Right renal pelvis (tissue), 4 donors: ENCODE measurements around the gene FUT6. TPM values are rescaled to one million over a fixed set of nuclear protein-coding genes. Genes with fewer than 3 reads are reported as not detected.
"Not testable (repeated sequence)": the region's sequence is repeated elsewhere in the genome, so short reads cannot be mapped to it uniquely, and the experiment has no call there.

ENCODE experiments used
- DNase-seq, 4 donors: peaks; one replicate each; pipeline ENCODE4 v3.0.0-alpha.2; 2013; ENCODE audit warnings: low read depth in 4 of 4, low spot score in 3 of 4, missing footprints in 1 of 4
- polyA plus RNA-seq, 4 donors: library from polyadenylated mRNA; unstranded; fragments of 120-200 nt; gene quantifications; one replicate each; pipeline ENCODE4 v1.2.1, GENCODE V29; 2013; ENCODE audit not compliant: insufficient read length in 4 of 4

The FUT6 gene
- 10 to 100 TPM in 3 of 4 donors, 1 to 10 TPM in 1; 6.9 to 14.2 (median 10.8) TPM for polyA plus RNA-seq

DNA sequence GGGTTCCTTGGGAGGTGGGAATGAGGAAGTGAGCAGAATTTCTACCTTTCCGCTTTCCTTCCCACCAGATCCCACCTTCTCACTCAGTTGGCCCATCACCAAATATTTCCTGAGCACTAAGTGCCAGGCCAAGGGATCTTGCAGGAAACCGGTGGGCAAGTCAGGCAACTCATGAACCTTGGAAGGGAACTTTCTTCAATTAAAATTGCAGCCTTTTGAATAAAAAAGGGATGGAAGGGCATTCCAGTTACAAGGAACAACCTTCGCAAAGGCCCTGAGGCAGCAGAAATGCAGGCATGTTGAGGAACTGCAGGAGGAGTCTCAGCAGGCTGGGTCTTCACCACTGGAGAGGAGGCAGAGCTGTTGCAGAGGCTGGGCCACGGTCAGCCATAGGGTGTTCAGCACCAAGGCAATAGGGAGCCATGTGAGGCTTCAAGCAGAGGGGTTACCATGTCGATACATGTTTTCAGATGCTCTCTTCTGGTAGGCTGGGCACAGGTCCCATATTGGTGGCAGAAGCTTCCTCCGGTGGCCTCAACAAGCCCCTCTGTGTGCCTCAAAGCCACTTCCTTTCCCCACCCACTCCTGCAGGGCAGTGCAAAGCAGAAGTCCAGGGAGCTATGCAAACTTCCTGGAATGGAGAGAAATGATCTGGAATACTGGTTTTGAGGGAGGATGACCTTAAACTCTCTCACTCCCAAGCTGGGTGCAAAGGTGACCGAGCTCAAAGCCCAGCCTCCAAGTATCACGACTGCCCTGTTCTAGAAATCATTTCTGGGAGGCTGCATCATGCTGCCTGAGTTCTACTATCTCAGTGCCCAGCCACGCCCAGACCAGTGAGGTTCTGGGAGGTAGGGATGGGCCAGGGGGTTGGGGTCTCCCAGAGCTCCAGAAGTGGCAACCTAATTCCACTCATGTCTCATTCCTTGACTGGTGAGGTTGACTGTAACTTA is at the start of gene FUT6:
TSS of gene FUT6 (minus strand) at position 638 of the 953 bp plus-strand sequence. CDS start 7,135 bp downstream, outside the sequence.
- DNase-seq: no peak

DNA sequence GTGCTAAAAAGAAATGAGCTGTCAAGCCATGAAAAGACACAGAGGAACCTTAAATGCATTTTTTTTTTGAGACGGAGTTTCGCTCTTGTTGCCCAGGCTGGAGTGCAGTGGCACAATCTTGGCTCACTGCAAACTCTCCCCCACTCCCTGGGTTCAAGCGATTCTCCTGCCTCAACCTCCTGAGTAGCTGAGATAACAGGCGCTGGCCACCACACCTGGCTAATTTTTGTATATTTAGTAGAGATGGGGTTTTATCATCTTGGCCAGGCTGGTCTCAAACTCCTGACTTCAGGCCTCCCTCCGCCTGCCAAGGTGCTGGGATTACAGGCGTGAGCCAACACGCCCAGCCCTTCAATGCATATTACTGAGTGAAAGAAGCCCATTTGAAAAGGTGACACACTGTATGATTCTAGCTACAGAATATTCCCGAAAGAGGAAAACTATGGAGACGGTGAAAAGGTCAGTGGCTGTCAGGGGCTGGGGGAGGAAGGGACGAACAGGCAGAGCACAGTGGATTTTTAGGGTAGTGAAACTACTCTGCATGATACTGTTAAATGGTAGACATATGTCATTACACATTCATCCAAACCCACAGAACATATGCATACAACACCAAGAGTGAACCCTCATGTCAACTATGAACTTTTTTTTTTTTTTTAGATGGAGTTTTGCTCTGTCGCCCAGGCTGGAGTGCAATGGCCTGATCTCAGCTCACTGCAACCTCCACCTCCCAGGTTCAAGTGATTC is 44.7 kb upstream of the FUT6 start:
- not testable (repeated sequence) for DNase-seq

DNA sequence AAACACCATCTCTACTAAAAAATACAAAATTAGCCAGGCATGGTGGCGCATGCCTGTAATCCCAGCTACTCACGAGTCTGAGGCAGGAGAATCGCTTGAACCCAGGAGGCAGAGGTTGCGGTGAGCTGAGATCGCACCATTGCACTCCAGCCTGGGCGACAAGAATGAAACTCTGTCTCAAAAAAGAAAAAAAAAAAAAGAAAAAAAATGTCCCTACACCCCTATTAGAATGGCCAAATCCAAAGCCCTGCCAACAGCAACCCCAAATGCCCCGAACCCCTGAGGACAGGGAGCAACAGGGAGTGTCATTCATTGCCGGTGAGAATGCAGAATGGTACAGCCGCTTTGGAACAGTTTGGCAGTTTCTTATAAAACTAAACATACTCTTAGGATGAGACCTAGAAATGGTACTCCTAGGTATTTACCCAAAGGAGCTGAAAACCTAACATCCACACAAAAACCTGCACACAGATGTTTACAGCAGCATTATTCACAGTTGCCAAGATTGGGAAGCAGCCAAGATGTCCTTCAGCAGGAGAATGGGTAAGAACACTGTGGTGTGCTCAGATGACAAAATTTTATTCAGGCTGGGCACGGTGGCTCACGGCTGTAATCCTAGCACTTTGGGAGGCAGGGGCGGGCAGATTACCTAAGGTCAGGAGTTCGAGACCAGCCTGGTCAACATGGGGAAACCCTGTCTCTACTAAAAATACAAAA is 43.8 kb upstream of the FUT6 start:
- not testable (repeated sequence) for DNase-seq

GRCh38 chr19:5882421-5882968 is 43.0 kb upstream of the FUT6 start:
- DNase-seq: no peak

DNA sequence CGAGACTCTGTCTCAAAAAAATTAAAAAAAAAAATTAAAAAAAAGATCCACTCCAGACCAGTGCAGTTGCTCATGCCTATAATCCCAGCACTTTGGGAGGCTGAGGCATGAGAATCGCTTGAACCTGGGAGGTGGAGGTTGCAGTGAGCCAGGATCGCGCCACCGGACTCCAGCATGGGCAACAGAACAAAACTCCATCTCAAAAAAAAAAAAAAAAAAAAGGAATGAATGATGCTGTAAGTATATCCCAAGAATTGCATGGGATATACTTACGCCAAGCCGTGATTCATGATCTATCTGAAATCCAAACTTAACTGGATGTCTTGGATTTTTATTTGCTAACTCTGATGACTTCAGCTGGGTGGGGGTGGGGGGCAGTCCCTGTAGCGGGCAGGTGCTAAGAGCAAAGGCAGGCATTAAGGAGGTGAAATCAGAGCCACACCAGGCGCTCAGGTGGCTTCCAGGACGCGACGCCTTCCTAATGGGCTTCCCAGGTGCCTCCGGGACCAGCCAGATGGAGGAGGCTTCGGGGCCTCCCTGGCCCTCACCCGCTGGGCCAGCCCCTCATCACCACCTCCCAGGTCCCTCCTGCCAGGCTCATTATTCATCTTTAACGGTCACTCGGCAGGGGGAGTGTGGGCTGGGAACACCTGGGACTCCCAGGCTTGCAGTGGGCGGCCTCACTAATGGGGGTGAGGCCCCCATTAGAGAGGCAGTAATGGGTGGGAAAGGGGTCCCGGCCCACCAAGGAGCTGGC is 42.2 kb upstream of the FUT6 start:
- no peak for DNase-seq

- DNase-seq: peak in 1 of 4 donors; percentile 49
Observed at GRCh38 chr19:5880604-5881078, 41.1 kb upstream of the FUT6 start.

DNA sequence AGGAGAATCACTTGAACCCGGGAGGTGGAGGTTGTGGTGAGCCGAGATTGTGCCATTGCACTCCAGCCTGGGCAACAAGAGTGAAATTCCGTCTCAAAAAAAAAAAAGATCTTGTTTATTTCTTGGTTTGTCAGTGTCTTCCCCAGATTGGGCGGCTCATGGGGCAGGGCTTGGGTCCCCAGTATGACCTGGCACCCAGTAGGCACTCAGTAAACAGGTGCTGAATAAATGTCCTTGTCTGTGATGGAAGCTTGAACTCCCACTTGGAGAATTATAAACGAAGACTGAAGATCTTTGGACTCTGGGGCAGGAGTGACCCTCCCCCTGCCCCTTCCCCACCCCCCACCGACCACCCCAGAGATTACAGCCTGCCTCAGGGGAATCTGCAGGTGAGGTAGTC is 40.7 kb upstream of the FUT6 start:
- DNase-seq: no peak

DNA sequence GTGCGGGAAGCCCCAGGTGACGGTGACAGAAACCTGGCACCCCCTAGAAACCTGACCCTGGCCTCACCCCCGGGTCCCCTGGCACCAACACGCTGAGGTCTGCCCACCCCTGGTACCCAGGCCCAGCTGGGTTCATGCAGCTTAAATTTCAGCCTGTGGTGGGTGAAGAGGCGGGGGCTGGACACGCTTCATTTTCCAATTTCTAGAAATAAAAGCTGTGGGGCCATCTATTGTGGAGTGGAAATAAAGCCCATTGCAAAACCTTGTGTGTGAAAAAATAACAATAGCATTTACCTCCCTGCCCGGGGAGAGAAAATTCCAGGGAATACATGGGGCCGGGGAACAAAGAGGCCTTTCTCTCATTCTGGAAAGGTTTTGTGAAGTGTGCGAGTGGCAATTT is 38.4 kb upstream of the FUT6 start:
- DNase-seq: no peak

GRCh38 chr19:5877427-5877826 is 37.9 kb upstream of the FUT6 start:
- DNase-seq: no peak

GRCh38 chr19:5874496-5874895 is 35.0 kb upstream of the FUT6 start:
- DNase-seq: not testable (repeated sequence)

- no peak for DNase-seq
Observed at GRCh38 chr19:5873617-5874199, 34.2 kb upstream of the FUT6 start.

GRCh38 chr19:5870986-5871394 is 31.5 kb upstream of the FUT6 start:
- no peak for DNase-seq

GRCh38 chr19:5867201-5868136 is 28.0 kb upstream of the FUT6 start:
- DNase-seq: no peak

DNA sequence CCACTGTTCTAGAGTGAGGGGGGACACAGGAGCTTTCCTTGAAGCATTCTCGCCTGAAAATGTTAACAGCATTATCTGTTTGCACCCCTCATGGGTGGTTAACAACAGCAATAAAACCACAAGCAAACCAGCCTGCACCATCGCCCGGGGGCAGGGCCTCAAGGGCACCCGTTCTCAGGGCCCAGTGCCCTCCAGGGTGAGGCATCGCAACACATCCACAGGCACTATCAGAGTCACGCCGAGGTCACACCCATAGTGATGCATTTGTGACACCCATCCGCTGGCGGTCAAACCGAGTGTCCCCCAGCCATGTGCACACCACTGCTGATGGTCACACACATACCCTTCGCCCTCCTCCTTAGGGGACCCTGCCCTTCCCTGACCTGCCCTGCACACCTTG is 26.3 kb upstream of the FUT6 start:
- no peak for DNase-seq

DNA sequence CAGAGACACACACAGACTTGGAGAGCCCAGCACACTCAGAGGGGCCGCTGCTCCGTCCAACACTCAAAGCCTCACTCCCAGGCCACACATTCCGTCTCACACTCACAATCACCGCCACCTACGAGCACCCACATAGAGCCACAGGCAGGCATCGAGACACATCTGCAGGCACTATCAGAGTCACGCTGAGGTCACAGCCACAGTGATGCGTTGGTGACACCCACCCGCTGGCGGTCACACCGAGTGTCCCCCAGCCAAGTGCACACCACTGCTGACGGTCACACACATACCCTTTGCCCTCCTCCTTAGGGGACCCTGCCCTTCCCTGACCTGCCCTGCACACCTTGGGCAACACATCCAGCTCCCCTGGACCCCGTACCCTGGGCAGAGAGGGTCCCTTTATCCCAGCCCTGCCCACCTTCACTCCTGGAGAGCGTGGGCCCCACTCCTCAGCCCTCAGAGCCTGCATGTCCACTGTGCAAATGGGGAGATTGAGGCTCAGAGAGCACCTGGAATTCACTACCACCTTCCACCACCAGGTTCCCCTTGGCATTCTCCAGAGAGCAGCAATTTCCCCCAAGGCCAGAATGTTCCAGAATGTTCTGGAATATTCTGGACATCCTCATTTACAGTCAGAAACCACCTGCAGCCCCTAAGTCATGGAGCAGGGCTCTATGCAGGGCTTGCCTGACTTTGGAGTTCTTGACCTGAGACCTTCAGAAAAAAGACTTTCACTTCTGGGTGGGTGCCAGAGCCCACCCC is 25.4 kb upstream of the FUT6 start:
- DNase-seq: no peak

DNA sequence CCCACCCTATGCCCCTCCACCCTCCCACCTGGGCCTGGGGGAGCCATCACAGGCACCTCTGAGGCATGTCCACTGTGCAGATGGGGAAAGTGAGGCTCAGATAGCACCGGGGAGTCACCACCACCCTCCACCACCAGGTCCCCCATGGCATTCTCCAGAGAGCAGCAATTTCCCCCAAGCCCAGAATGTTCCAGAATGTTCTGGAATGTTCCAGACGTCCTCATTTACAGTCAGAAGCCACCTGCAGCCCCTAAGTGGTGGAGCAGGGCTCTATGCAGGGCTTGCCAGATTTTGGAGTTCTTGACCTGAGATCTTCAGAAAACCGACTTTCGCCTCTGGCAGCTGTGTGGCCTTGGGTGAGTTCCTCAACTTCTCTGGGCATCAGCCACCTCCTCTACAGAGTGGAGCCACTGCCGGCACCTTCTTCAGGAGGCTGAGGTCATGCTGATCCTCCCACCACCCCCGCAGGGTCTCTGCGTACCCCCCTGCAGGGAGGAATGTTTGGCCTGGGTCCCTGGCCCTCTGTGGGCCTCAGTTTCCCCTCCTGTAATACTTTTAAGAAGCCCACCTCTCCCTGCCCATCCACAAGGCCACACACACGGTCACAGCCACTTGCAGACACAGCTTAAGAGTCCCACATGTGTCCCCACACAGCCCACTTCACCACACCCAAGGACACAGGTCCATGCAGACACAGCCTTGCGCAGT is 24.7 kb upstream of the FUT6 start:
- DNase-seq: no peak
